HFFc6 (cell line): Measurements from ENCODE around the gene SELENOV. TPM values are rescaled to one million over a fixed set of nuclear protein-coding genes. Genes with fewer than 3 reads are reported as not detected.
"Not testable (repeated sequence)": the region's sequence is repeated elsewhere in the genome, so short reads cannot be mapped to it uniquely, and the experiment has no call there.

Experiments used
- DNase-seq: peaks from one replicate; pipeline ENCODE4 v3.0.0-alpha.2; 2018
- H3K27ac Mint-ChIP-seq: 2 replicates; pipeline ENCODE4 v1.8.0; 2020; ENCODE audit warnings: mild to moderate bottlenecking, mixed read lengths
- H3K27me3 Mint-ChIP-seq: 2 replicates; pipeline ENCODE4 v1.8.0; 2021; ENCODE audit warnings: mild to moderate bottlenecking, moderate library complexity, mixed read lengths; ENCODE audit not compliant: insufficient read depth
- H3K36me3 Mint-ChIP-seq: 2 replicates; pipeline ENCODE4 v1.8.0; 2021; ENCODE audit warnings: low read depth, mixed read lengths
- H3K4me1 Mint-ChIP-seq: 2 replicates; pipeline ENCODE4 v1.8.0; 2020; ENCODE audit warnings: low read depth, mixed read lengths
- H3K4me3 Mint-ChIP-seq: 2 replicates; pipeline ENCODE4 v1.8.0; 2020; ENCODE audit warnings: mild to moderate bottlenecking, moderate library complexity, mixed read lengths
- H3K9me3 Mint-ChIP-seq: 2 replicates; pipeline ENCODE4 v1.8.0; 2020; ENCODE audit warnings: mild to moderate bottlenecking, mixed read lengths
- CTCF ChIP-seq: fragments of 200-600 bp; sonication (generic); IDR thresholded peaks from 2 replicates; pipeline ENCODE4 v1.5.0; 2021; ENCODE audit warnings: antibody characterized with exemption, mild to moderate bottlenecking
- total RNA-seq, 6 experiments: library from RNA; stranded (reverse); fragmentation: NEBNext Ultra II Directional; extraction: Animal tissue kit (Norgen Biotek cat#: 25700); gene quantifications; 2 replicates in 1 of 6; 3 replicates in 5 of 6; pipeline ENCODE4 v1.2.3, GENCODE V29; 2021

SELENOV gene
- total RNA-seq, 6 experiments from 2014 or later, result not detected

DNA sequence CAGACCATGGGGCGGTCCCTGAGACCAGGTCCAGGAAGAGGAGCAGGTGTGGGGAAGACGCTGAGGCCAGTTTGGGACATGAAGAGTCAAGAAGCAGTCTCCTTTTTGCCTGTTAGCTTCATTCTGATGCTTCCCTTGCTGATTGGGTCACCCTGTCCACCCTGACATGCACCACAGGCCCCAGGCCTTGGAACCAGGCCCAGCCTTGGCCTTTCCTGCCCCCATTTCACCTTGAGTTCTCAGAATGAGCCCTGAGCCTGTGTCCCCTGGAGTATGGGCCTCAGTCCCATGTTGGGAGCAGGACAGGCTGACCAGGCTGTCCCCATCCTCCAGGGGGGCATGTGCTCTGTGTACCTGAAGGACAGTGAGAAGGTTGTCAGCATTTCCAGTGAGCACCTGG, 39.2 kb upstream of the SELENOV start:
- no peaks in the 10 kb centered on the region for H3K9me3 Mint-ChIP-seq
- H3K4me1 Mint-ChIP-seq, result peaks cover 14% of the 10 kb centered on the region
- peaks cover 35% of the 10 kb centered on the region for H3K36me3 Mint-ChIP-seq
- H3K27me3 Mint-ChIP-seq, result peaks cover 4% of the 10 kb centered on the region
- no peak for DNase-seq
- no peak overlapping the region for H3K4me3 Mint-ChIP-seq
- no peak overlapping the region for H3K27ac Mint-ChIP-seq
- TF ChIP-seq CTCF, result no peak

- not testable (repeated sequence) for H3K9me3 Mint-ChIP-seq, DNase-seq
- peaks cover 10% of the 10 kb centered on the region for H3K27me3 Mint-ChIP-seq
- H3K36me3 Mint-ChIP-seq, result peaks cover 26% of the 10 kb centered on the region
- H3K27ac Mint-ChIP-seq, result 0 out of 2 replicates have a peak overlapping the region, but pooled peaks have one; percentile 97
- peak overlapping the region; percentile 99; the same call in 1 of the 2 replicates for H3K4me3 Mint-ChIP-seq
- H3K4me1 Mint-ChIP-seq, result peaks cover 21% of the 10 kb centered on the region
Measured at GRCh38 chr19:39479319-39479801, 35.6 kb upstream of the SELENOV start.

DNA sequence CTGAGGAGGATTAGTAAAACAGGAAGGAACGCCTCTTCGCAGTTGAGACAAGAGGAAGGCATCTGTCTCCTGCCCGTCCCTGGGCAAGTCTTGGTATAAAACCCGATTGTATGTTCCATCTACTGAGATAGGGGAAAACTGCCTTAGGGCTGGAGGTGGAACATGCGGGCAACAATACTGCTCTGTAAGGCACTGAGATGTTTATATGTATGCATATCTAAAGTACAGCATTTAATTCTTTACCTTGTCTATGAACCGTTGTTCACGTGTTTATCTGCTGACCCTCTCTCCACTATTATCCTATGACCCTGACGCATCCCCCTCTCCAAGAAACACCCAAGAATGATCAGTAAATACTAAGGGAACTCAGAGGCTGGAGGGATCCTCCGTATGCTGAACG, 35.0 kb upstream of the SELENOV start:
- Mint-ChIP-seq H3K36me3 (peaks cover 20% of the 10 kb centered on the region), H3K9me3 (no peaks in the 10 kb centered on the region), H3K27me3 (peaks cover 6% of the 10 kb centered on the region), H3K4me1 (peaks cover 21% of the 10 kb centered on the region), H3K27ac (peak overlapping the region; percentile 97), H3K4me3 (peak overlapping the region; percentile 99)
- TF ChIP-seq CTCF, result no peak
- no peak for DNase-seq

GRCh38 chr19:39480337-39481228, 34.4 kb upstream of the SELENOV start, which contains the start of gene TIMM50:
Gene TIMM50, plus strand, starts transcription at chr19:39480838. Its CDS starts 16 bp downstream, at chr19:39480854.
- H3K4me1 Mint-ChIP-seq, result peaks cover 21% of the 10 kb centered on the region
- peak; percentile 93 for DNase-seq
- H3K9me3 Mint-ChIP-seq, result no peaks in the 10 kb centered on the region
- peak within 1 kb of the TSS; percentile 99 for H3K4me3 Mint-ChIP-seq
- no peak for TF ChIP-seq CTCF
- peak within 1 kb of the TSS; percentile 97 for H3K27ac Mint-ChIP-seq
- H3K36me3 Mint-ChIP-seq, result peaks cover 16% of the 10 kb centered on the region
- peaks cover 6% of the 10 kb centered on the region for H3K27me3 Mint-ChIP-seq

GRCh38 chr19:39481229-39481545, 33.8 kb upstream of the SELENOV start:
- no peak for DNase-seq
- Mint-ChIP-seq H3K4me1 (peaks cover 21% of the 10 kb centered on the region), H3K9me3 (no peaks in the 10 kb centered on the region), H3K27ac (peak overlapping the region; percentile 97), H3K27me3 (peaks cover 6% of the 10 kb centered on the region), H3K36me3 (peaks cover 15% of the 10 kb centered on the region), H3K4me3 (peak overlapping the region; percentile 99)
- TF ChIP-seq CTCF, result no peak

- H3K36me3 Mint-ChIP-seq, result peaks cover 10% of the 10 kb centered on the region
- H3K27me3 Mint-ChIP-seq, result peaks cover 6% of the 10 kb centered on the region
- no peaks in the 10 kb centered on the region for H3K9me3 Mint-ChIP-seq
- TF ChIP-seq CTCF, result no peak
- no peak for DNase-seq
- peak overlapping the region; percentile 99 for H3K4me3 Mint-ChIP-seq
- H3K4me1 Mint-ChIP-seq, result peaks cover 21% of the 10 kb centered on the region
- peak overlapping the region; percentile 97 for H3K27ac Mint-ChIP-seq
Measured at GRCh38 chr19:39481676-39482075, 33.3 kb upstream of the SELENOV start.
